Hepatocyte (in vitro differentiated cells): ENCODE data around the gene GRIA2.

ENCODE experiments used
- CTCF ChIP-seq: fragments of 200-600 bp; sonication (generic); IDR thresholded peaks from 2 replicates; pipeline ENCODE4 v1.5.1; 2016; ENCODE audit warnings: antibody characterized with exemption, mild to moderate bottlenecking; ENCODE audit not compliant: poor library complexity
- EZH2 ChIP-seq: fragments of 200-600 bp; sonication (generic); IDR thresholded peaks from 2 replicates; pipeline ENCODE4 v1.6.1; 2016; ENCODE audit warnings: antibody characterized with exemption, mild to moderate bottlenecking, borderline replicate concordance

GRCh38 chr4:157217708-157218107 lies 2.8 kb upstream of the GRIA2 start:
- TF ChIP-seq EZH2, result no peak
- TF ChIP-seq CTCF, result peak; percentile 75
